CD14-positive monocyte (primary cell): ENCODE measurements around the gene HMCN1. TPM values are rescaled to one million over a fixed set of nuclear protein-coding genes. Genes with fewer than 3 reads are reported as not detected.

Experiments
- DNase-seq, 3 donors: peaks; one replicate each; pipeline ENCODE4 v3.0.0-alpha.2; 2011 to 2022
- H2AFZ ChIP-seq: 2 replicates; pipeline ENCODE4 v1.6.0; 2012; ENCODE audit warnings: mild to moderate bottlenecking, low read depth, low read length, inconsistent platforms; ENCODE audit not compliant: insufficient read depth, poor library complexity, severe bottlenecking
- H3K27ac ChIP-seq, 2 donors: 1 replicate in 1 of 2; 2 replicates in 1 of 2; pipeline ENCODE4 v1.5.1; 2012 to 2013; ENCODE audit warnings: low read length in 2 of 2, control low read depth in 1 of 2, inconsistent platforms in 1 of 2, low read depth in 1 of 2, mild to moderate bottlenecking in 1 of 2
- H3K27me3 ChIP-seq, 2 donors: one replicate each; pipeline versions ENCODE4 v1.6.0 to v1.6.1; 2011 to 2013; ENCODE audit warnings: low read length in 2 of 2; ENCODE audit not compliant: control insufficient read depth in 2 of 2, insufficient read depth in 2 of 2
- H3K36me3 ChIP-seq, 2 donors: replicated peaks in 1 of 2; 1 replicate in 1 of 2; 2 replicates in 1 of 2; pipeline versions ENCODE4 v1.5.1 to v1.6.1; 2012 to 2013; ENCODE audit warnings: low read length in 2 of 2, control low read depth in 1 of 2, inconsistent platforms in 1 of 2, mild to moderate bottlenecking in 1 of 2; ENCODE audit not compliant: insufficient read depth in 2 of 2, control insufficient read depth in 1 of 2
- H3K4me1 ChIP-seq, 2 donors: 1 replicate in 1 of 2; 2 replicates in 1 of 2; pipeline versions ENCODE4 v1.5.1 to v1.6.1; 2012 to 2013; ENCODE audit warnings: low read length in 2 of 2, control low read depth in 1 of 2, inconsistent platforms in 1 of 2, mild to moderate bottlenecking in 1 of 2, moderate library complexity in 1 of 2; ENCODE audit not compliant: insufficient read depth in 2 of 2, control insufficient read depth in 1 of 2
- H3K4me2 ChIP-seq: replicated peaks from 2 replicates; pipeline ENCODE3; 2012; ENCODE audit warnings: low read length, moderate library complexity, mild to moderate bottlenecking; ENCODE audit not compliant: poor library complexity, severe bottlenecking; ENCODE audit errors: extremely low read depth
- H3K4me3 ChIP-seq, 3 experiments: fragments of 200-600 bp in 1 of 3; sonication (generic) in 1 of 3; replicated peaks in 1 of 3; 1 replicate in 2 of 3; 2 replicates in 1 of 3; pipeline ENCODE4 v1.5.1; 2011 to 2013; ENCODE audit warnings: low read length in 3 of 3, mild to moderate bottlenecking in 3 of 3, control low read depth in 2 of 3, low read depth in 2 of 3, inconsistent platforms in 1 of 3, moderate library complexity in 1 of 3
- H3K79me2 ChIP-seq: 2 replicates; pipeline ENCODE4 v1.6.0; 2012; ENCODE audit warnings: mild to moderate bottlenecking, control low read depth, inconsistent platforms, low read length, moderate library complexity; ENCODE audit not compliant: insufficient read depth
- H3K9ac ChIP-seq: 2 replicates; pipeline ENCODE4 v1.6.0; 2017; ENCODE audit warnings: low read length, mild to moderate bottlenecking; ENCODE audit not compliant: insufficient read depth, poor library complexity, severe bottlenecking
- H3K9me3 ChIP-seq, 2 donors: replicated peaks in 1 of 2; 1 replicate in 1 of 2; 2 replicates in 1 of 2; pipeline versions ENCODE4 v1.5.1 to v1.6.1; 2012 to 2013; ENCODE audit warnings: low read length in 2 of 2, control low read depth in 1 of 2; ENCODE audit not compliant: control insufficient read depth in 1 of 2, insufficient read depth in 1 of 2
- H4K20me1 ChIP-seq: 2 replicates; pipeline ENCODE4 v1.6.0; 2012; ENCODE audit warnings: mild to moderate bottlenecking, low read length, control low read depth, moderate library complexity; ENCODE audit not compliant: insufficient read depth
- H3K27ac Mint-ChIP-seq, 7 donors: one replicate each; pipeline ENCODE4 v1.8.0; 2020; ENCODE audit warnings: mild to moderate bottlenecking in 7 of 7, mixed read lengths in 7 of 7, moderate library complexity in 6 of 7, inconsistent platforms in 2 of 7
- H3K27me3 Mint-ChIP-seq, 3 donors: one replicate each; pipeline ENCODE4 v1.8.0; 2021 to 2022; ENCODE audit warnings: low read depth in 3 of 3, mild to moderate bottlenecking in 3 of 3, mixed read lengths in 3 of 3, moderate library complexity in 3 of 3, inconsistent platforms in 1 of 3
- H3K36me3 Mint-ChIP-seq, 2 donors: one replicate each; pipeline ENCODE4 v1.8.0; 2020; ENCODE audit warnings: mixed read lengths in 2 of 2, inconsistent platforms in 1 of 2, mild to moderate bottlenecking in 1 of 2
- H3K4me1 Mint-ChIP-seq: one replicate; pipeline ENCODE4 v1.8.0; 2020; ENCODE audit warnings: mild to moderate bottlenecking, mixed read lengths
- H3K4me3 Mint-ChIP-seq, 2 donors: one replicate each; pipeline ENCODE4 v1.8.0; 2020; ENCODE audit warnings: mild to moderate bottlenecking in 2 of 2, mixed read lengths in 2 of 2, moderate library complexity in 1 of 2
- H3K9me3 Mint-ChIP-seq, 7 donors: one replicate each; pipeline ENCODE4 v1.8.0; 2020 to 2022; ENCODE audit warnings: mixed read lengths in 7 of 7, mild to moderate bottlenecking in 6 of 7, moderate library complexity in 6 of 7, inconsistent platforms in 2 of 7
- WGBS: methylation state at CpG from one replicate; pipeline ENCODE4 v1.1.5; 2013; ENCODE audit warnings: missing lambda C conversion rate; ENCODE audit not compliant: insufficient coverage; 5-methylcytosine and 5-hydroxymethylcytosine counted together
- intact Hi-C, 2 donors: fragments of 100-400 bp; cut with micrococcal nuclease; formaldehyde crosslinking; loops; one replicate each; pipeline versions ENCODE4 v1.15.0 to v1.15.1; 2023
- polyA plus RNA-seq, 3 donors: library from polyadenylated mRNA; depleted of rRNA in 1 of 3; unstranded in 2 of 3; stranded (reverse) in 1 of 3; fragments of 300-500 nt in 2 of 3; fragments of >200 nt in 1 of 3; fragmentation: Illumina TruSeq in 2 of 3; gene quantifications; 1 replicate in 2 of 3; 2 replicates in 1 of 3; pipeline ENCODE4 v1.2.3, GENCODE V29; 2012 to 2021
- TF ChIP-seq, protein P1 (sequence below): fragments of 200-600 bp; IDR thresholded peaks from one replicate; pipeline ENCODE4 v1.8.0; 2022; ENCODE audit warnings: antibody characterized with exemption, mild to moderate bottlenecking

HMCN1 gene
- polyA plus RNA-seq, 3 donors: not detected

DNA sequence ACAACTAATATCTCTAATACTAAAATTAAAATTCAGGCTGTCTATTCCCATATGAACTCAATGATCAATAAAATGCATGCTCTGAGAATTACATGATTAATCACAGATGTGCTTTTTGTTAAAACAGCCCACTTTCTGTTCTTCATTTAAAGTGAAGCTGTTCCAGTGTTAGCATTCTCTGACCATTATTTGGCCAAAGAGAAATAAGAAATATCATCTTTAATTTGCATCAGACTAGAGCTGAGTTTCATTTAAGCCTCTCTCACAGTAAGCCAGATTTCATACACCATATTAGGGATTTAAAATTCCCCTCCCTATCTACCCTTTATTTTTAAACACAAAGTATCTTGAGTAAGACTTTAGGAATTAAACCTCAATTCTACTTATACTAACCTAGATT is 379.3 kb downstream of the HMCN1 start:
- Histone ChIP-seq H3K27me3 (no peaks in the 10 kb centered on the region), H3K4me3 (no peak overlapping the region), H3K9me3 (no peaks in the 10 kb centered on the region), H3K4me1 (no peaks in the 10 kb centered on the region), H3K27ac (no peak overlapping the region), H4K20me1 (no peaks in the 10 kb centered on the region), H3K79me2 (no peaks in the 10 kb centered on the region), H2AFZ (no peak overlapping the region), H3K4me2 (no peak overlapping the region), H3K36me3 (no peaks in the 10 kb centered on the region), H3K9ac (no peak overlapping the region)
- intact Hi-C loops: no loop called here
- TF ChIP-seq, protein P1, sequence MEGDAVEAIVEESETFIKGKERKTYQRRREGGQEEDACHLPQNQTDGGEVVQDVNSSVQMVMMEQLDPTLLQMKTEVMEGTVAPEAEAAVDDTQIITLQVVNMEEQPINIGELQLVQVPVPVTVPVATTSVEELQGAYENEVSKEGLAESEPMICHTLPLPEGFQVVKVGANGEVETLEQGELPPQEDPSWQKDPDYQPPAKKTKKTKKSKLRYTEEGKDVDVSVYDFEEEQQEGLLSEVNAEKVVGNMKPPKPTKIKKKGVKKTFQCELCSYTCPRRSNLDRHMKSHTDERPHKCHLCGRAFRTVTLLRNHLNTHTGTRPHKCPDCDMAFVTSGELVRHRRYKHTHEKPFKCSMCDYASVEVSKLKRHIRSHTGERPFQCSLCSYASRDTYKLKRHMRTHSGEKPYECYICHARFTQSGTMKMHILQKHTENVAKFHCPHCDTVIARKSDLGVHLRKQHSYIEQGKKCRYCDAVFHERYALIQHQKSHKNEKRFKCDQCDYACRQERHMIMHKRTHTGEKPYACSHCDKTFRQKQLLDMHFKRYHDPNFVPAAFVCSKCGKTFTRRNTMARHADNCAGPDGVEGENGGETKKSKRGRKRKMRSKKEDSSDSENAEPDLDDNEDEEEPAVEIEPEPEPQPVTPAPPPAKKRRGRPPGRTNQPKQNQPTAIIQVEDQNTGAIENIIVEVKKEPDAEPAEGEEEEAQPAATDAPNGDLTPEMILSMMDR: no peak
- H3K9me3 Mint-ChIP-seq: peaks cover 0 to 6% (median 2%) of the 10 kb centered on the region in 7 donors
- no peaks in the 10 kb centered on the region for H3K36me3 Mint-ChIP-seq
- peaks cover 0 to 2% (median 0%) of the 10 kb centered on the region in 3 donors for H3K27me3 Mint-ChIP-seq
- DNase-seq: no peak
- H3K4me3 Mint-ChIP-seq: no peak overlapping the region
- H3K4me1 Mint-ChIP-seq: no peaks in the 10 kb centered on the region
- H3K27ac Mint-ChIP-seq: no peak overlapping the region

DNA sequence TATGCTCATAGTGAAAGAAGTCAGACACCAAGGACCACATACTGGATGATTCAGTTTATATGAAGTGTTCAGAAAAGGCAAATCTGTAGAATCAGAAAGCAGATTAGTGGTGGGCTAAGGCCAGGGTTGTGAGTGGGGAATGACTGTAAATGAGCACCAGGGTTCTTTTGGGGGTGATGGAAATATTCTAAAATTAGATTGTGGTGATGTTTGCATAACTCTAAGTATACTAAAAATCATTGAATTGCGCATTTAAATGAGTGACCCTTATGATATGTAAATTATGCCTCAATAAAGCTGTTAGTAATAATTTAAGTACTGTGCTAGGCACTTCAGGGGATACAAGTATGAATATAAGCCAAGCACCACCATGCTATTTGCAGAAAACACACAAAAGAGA is 384.5 kb downstream of the HMCN1 start:
- intact Hi-C loops: no loop called here
- H3K36me3 Mint-ChIP-seq: no peaks in the 10 kb centered on the region
- no peak for DNase-seq
- no peaks in the 10 kb centered on the region for H3K4me1 Mint-ChIP-seq
- no peak overlapping the region for H3K27ac Mint-ChIP-seq
- Histone ChIP-seq H3K9me3 (no peaks in the 10 kb centered on the region), H4K20me1 (no peaks in the 10 kb centered on the region), H3K4me1 (no peaks in the 10 kb centered on the region), H2AFZ (no peak overlapping the region), H3K27ac (no peak overlapping the region), H3K4me2 (no peak overlapping the region), H3K36me3 (no peaks in the 10 kb centered on the region), H3K79me2 (no peaks in the 10 kb centered on the region), H3K27me3 (no peaks in the 10 kb centered on the region), H3K4me3 (no peak overlapping the region), H3K9ac (no peak overlapping the region)
- H3K9me3 Mint-ChIP-seq: peaks cover 0 to 2% (median 0%) of the 10 kb centered on the region in 7 donors
- peaks cover 0 to 6% (median 1%) of the 10 kb centered on the region in 3 donors for H3K27me3 Mint-ChIP-seq
- H3K4me3 Mint-ChIP-seq: no peak overlapping the region
- TF ChIP-seq, protein P1: no peak
- WGBS: no CpG with 5 or more reads among the region's 1 CpG
